HG03378 (cell line): ENCODE results near the gene PPM1B.
"Not testable (repeated sequence)": the region's sequence is repeated elsewhere in the genome, so short reads cannot be mapped to it uniquely, and the experiment has no call there.

Experiments
- ATAC-seq: cut with Tn5 transposase; IDR thresholded peaks from one replicate; pipeline ENCODE4 v1.9.1; 2021; ENCODE audit warnings: mild to moderate bottlenecking, moderate library complexity; ENCODE audit not compliant: unreplicated experiment

PPM1B gene

GRCh38 chr2:44168681-44169154 is at the start of gene PPM1B:
TSS of gene PPM1B (plus strand) at chr2:44168875. CDS start at chr2:44201200, 32,325 bp downstream.
- peak; percentile 39 for ATAC-seq

- no peak for ATAC-seq
These were observed 48.8 kb upstream of the PPM1B start for GRCh38 chr2:44119878-44120277.

GRCh38 chr2:44120428-44120827 is 48.2 kb upstream of the PPM1B start:
- ATAC-seq = no peak

- ATAC-seq = no peak
These were observed 46.8 kb upstream of the PPM1B start for GRCh38 chr2:44121899-44122298.

GRCh38 chr2:44124500-44124899 is 44.2 kb upstream of the PPM1B start:
- no peak for ATAC-seq

- no peak for ATAC-seq
These were observed 42.4 kb upstream of the PPM1B start for GRCh38 chr2:44126106-44126797.

- ATAC-seq = no peak
These were observed 38.2 kb upstream of the PPM1B start for GRCh38 chr2:44130441-44130840.

GRCh38 chr2:44131177-44131576 is 37.5 kb upstream of the PPM1B start:
- no peak for ATAC-seq

- ATAC-seq = not testable (repeated sequence)
These were observed 35.1 kb upstream of the PPM1B start for GRCh38 chr2:44133602-44134001.

GRCh38 chr2:44134848-44135247 is 33.8 kb upstream of the PPM1B start:
- no peak for ATAC-seq

GRCh38 chr2:44135296-44135695 is 33.4 kb upstream of the PPM1B start:
- ATAC-seq = no peak

GRCh38 chr2:44135771-44136170 is 32.9 kb upstream of the PPM1B start:
- ATAC-seq = no peak

GRCh38 chr2:44136252-44136651 is 32.4 kb upstream of the PPM1B start:
- no peak for ATAC-seq

GRCh38 chr2:44137048-44137447 is 31.6 kb upstream of the PPM1B start:
- no peak for ATAC-seq

GRCh38 chr2:44137872-44138551 is 30.7 kb upstream of the PPM1B start:
- ATAC-seq = no peak

GRCh38 chr2:44139741-44140140 is 28.9 kb upstream of the PPM1B start:
- no peak for ATAC-seq

GRCh38 chr2:44142306-44142705 is 26.4 kb upstream of the PPM1B start:
- ATAC-seq = no peak

GRCh38 chr2:44143701-44144100 is 25.0 kb upstream of the PPM1B start:
- ATAC-seq = no peak

GRCh38 chr2:44148999-44149398 is 19.7 kb upstream of the PPM1B start:
- ATAC-seq = no peak

- no peak for ATAC-seq
These were observed 18.2 kb upstream of the PPM1B start for GRCh38 chr2:44150473-44150872.

- ATAC-seq = no peak
These were observed 15.6 kb upstream of the PPM1B start for GRCh38 chr2:44152865-44153669.
